RKO (cell line): Measurements from ENCODE around the gene FGG.

ENCODE experiments used
- DNase-seq: peaks from one replicate; pipeline ENCODE4 v3.0.0-alpha.2; 2016; ENCODE audit warnings: low spot score

Gene FGG

GRCh38 chr4:154585369-154586018 lies 27.0 kb downstream of the FGG start:
- no peak for DNase-seq

GRCh38 chr4:154584259-154584658 lies 28.2 kb downstream of the FGG start:
- no peak for DNase-seq

DNA sequence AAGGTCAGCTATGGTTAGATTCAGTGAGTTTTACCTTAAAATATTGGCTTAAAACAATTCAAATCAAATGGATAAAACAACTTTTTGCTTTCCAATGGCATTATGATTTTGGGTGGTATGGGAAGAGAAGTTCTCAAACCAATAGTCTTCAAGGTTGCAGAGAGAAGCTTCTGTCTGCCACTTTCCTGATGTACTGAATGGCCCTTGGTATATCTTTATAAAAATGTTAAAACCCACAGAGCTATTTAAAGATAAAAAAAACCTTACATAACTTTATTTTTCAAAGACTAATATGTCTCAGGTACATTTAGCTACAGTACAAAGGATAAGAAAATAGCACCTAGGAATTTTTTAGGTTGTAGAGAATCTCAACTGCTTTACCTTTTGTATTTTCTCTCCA lies 28.8 kb downstream of the FGG start:
- DNase-seq = no peak

- no peak for DNase-seq
These were observed 29.2 kb downstream of the FGG start for GRCh38 chr4:154583230-154583629.

DNA sequence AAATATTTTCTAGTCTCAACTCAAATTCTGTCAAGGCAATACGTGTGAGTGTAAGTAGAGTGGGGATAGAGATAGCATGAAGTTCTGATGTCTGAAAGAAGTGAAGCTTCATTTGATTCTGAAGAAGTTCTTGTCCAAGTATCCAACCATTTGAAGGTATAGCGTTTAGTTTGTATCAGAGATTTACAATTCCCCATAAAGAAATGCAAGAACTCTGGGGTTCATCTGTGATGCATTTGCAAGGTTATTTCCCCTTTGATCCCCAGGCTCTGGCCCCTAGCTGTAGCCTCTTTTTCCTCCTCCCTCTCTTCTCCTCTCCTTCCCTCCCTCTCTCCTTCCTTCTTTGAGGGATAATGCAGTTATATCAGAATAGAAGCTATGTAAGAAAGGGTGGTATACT lies 29.7 kb downstream of the FGG start:
- no peak for DNase-seq

GRCh38 chr4:154579927-154580326 lies 32.5 kb downstream of the FGG start:
- no peak for DNase-seq

DNA sequence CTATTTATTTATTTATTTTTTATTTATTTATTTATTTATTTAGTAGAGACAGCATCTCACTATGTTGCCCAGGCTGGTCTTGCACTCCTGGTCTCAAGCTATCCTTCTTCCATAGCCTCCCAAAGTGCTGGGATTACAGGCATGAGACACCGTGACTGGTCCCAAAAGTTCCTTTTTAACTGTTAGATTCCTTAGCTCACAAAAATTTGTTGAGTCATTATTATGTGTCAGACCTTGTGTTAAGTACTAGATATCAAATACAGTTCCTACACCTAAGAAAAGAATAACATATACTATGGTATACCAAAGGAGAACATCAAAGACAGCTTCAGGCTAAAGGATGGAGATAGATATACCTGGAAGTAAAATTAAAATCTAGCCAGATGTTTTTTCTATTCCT lies 33.5 kb downstream of the FGG start:
- DNase-seq = peak; percentile 29

DNA sequence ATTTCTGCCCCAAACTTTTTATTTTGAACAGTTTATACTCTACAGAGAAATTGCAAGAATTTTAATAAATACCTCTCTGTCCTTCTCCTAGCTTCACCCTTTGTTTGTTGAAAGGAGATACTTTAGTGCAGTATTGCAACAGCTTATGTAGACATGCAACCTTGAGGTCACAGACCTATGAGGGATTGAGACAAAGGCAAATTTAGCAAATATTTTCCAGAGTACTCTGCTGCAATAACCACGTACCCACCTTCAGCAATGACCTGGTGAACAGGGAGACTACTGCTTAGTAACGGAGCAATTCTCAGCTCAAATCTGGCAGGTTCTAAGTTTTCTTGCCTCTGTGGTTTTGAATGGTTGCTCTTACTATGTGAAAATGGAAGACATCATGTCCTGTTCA lies 35.1 kb downstream of the FGG start:
- DNase-seq = no peak

DNA sequence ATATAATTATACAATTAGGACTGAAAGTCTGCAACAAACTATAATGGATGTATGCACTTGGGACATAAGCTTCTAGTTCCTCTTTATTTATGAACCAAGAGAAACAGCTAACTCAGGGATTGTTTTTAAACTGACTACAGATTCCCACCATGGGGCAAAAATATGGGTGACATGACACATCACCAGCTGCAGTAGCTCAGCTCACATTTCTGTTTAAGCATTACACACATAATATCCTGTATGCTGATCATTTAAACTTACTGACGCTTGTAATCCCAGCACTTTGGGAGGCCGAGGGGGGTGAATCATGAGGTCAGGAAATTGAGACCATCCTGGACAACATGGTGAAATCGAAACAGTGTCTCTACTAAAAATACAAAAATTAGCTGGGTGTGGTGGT lies 38.1 kb downstream of the FGG start:
- no peak for DNase-seq

- no peak for DNase-seq
These were observed 39.1 kb downstream of the FGG start for GRCh38 chr4:154573190-154573870.

GRCh38 chr4:154569584-154569983 lies 42.9 kb downstream of the FGG start:
- DNase-seq = no peak

GRCh38 chr4:154569028-154569427 lies 43.4 kb downstream of the FGG start:
- DNase-seq = no peak

DNA sequence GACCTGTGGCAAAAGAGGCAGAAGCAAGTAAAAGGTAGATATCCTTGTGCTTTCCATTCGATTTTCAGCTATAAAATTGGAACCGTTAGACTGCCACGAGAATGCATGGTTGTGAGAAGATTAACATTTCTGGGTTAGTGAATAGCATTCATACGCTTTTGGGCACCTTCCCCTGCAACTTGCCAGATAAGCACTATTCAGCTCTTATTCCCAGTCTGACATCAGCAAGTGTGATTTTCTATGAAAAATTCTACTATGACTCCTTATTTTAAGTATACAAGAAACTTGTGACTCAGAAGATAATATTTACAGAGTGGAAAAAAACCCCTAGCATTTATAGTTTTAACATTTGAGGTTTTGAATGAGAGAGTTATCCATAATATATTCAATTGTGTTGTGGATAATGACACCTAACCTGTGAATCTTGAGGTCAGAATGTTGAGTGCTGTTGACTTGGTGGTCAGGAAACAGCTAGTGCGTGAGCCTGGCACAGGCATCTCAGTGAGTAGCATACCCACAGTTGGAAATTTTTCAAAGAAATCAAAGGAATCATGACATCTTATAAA lies 45.7 kb downstream of the FGG start:
- DNase-seq = no peak

DNA sequence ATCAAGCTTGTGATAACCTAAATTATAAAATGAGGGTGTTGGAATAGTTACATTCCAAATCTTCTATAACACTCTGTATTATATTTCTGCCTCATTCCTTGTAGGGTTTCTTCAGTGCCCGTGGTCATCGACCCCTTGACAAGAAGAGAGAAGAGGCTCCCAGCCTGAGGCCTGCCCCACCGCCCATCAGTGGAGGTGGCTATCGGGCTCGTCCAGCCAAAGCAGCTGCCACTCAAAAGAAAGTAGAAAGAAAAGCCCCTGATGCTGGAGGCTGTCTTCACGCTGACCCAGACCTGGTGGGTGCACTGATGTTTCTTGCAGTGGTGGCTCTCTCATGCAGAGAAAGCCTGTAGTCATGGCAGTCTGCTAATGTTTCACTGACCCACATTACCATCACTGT lies 46.8 kb downstream of the FGG start:
- no peak for DNase-seq

DNA sequence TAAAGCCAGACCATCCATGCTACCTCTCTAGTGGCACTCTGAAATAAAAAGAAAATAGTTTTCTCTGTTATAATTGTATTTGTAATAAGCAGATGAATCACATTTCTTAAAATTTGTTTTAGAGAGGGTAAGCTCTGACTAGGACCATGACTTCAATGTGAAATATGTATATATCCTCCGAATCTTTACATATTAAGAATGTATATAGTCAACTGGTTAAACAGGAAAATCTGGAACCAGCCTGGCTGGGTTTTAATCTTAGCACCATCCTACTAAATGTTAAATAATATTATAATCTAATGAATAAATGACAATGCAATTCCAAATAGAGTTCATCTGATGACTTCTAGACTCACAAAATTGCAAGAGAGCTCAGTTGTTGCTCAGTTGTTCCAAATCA lies 48.1 kb downstream of the FGG start:
- DNase-seq = no peak

DNA sequence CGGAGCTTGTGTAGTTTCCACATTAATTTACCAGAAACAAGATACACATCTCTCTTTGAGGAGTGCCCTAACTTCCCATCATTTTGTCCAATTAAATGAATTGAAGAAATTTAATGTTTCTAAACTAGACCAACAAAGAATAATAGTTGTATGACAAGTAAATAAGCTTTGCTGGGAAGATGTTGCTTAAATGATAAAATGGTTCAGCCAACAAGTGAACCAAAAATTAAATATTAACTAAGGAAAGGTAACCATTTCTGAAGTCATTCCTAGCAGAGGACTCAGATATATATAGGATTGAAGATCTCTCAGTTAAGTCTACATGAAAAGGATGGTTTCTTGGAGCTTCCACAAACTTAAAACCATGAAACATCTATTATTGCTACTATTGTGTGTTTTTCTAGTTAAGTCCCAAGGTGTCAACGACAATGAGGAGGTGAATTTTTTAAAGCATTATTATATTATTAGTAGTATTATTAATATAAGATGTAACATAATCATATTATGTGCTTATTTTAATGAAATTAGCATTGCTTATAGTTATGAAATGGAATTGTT lies 49.7 kb downstream of the FGG start, which contains the start of gene FGB:
Gene FGB, plus strand, starts transcription at position 315 of the 558 bp plus-strand sequence. Its CDS starts 8 bp downstream, at position 323.
- no peak for DNase-seq

- DNase-seq = peak; percentile 47
These were observed 51.6 kb downstream of the FGG start for GRCh38 chr4:154560824-154561231.

DNA sequence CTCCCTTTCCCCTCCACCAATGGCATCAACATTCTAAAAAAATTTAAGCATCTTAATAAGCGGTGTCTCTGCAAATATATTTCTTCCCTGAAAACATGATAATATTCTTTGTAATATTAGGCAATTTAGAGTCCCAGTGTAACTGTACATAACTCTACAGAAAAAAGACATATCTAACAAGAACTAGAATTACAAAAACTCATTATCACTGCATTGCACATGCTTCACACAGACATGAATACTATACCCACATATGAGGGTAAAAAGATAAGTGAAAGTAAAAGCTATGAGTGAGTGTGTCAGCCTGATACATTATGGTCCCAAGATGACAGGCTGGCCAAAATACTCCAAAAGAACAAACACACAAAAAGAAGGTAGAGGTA lies 52.0 kb downstream of the FGG start:
- no peak for DNase-seq

DNA sequence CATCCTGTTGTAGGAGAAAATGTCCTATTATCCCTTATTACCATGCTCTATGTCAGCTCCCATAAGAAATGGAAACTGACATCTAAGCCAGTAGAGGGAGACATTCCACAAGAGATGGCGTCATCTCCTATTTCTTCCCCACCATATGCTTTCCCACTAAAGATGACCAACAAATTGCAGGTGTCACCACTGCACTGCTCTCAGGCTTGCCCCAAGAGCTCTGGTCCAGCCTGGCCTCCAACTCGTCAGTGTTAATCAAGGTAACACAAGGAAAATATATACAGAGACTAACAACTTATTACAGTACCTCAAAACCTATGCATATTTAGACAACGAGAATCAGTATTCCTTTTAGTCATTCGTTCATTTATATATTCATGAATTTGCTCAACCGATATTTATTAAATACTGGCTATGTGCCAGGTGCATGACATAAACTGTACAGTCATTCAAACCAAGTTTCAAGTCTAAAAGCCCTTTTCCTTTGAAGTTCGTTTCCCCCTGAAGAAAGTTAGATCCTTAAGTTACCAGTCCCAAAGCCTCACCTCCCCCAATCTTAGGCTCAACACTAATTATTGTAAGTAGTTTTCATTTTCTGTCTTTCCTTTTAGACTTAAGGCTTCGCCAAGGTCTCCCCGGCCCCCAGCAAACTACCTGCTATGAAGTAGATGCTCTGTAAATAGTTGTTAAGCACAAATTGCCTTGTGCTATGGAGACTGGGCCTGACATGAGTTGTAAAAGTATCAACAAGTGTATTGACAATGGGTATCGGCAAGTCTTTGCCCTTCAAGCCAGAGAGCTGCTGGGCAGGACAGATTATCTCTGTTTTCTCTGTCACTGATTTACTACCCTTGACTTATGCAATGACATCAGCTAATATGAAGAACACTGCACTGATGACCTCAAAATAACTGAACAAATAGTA lies 52.7 kb downstream of the FGG start:
- DNase-seq = peak; percentile 76

- DNase-seq = no peak
These were observed 53.3 kb downstream of the FGG start for GRCh38 chr4:154559141-154559493.
